ENCODE results near the gene ALK. TPM values are rescaled to one million over a fixed set of nuclear protein-coding genes. Genes with fewer than 3 reads are reported as not detected.

ALK gene
- total RNA-seq, 4 donors from 2014 or later = 0.06 to 4.1 TPM; not detected in 2

DNA sequence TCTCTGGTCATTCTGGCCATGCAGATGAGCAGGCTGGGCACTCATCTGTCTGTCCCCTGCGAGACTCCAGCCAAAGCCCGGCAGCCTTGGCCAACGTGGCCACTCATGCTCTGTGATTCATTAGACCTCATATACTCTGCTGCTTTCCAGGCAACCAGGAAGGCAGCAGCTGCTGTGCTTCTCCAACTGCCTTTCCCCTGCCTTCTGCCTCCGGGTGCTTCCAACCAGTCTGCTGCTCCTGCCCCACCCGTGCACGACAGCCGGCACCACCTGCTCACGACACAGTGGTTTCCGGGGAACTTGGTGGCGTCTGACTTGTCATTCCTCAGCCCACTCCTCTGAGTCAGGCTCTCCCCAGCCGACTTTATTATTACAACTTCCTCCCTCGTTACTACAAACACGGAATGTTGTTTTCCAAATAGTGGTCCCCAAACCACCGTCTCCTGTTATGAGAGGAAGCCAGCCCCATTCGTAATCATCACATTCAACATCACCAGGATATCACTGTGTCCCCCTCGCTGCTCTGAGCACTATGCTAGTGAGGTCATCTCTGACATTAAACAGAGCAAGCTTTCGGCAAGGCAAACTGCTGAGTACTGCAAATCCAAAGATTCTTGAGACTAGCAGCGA is 392.4 kb downstream of the ALK start:
- H3K9me3 ChIP-seq = no peaks in the 10 kb centered on the region
- no peak overlapping the region for H3K27ac ChIP-seq
- no peaks in the 10 kb centered on the region for H3K4me1 ChIP-seq
- H3K27me3 ChIP-seq = no peaks in the 10 kb centered on the region
- intact Hi-C loops (cut with DNase I; ENCODE audit: low total_unique reads) = no loop called here
- no peak for DNase-seq
- H3K4me3 ChIP-seq = no peak overlapping the region
- no peak for TF ChIP-seq POLR2A (IDR thresholded peaks at IDR 0.05)
- TF ChIP-seq, protein P1, sequence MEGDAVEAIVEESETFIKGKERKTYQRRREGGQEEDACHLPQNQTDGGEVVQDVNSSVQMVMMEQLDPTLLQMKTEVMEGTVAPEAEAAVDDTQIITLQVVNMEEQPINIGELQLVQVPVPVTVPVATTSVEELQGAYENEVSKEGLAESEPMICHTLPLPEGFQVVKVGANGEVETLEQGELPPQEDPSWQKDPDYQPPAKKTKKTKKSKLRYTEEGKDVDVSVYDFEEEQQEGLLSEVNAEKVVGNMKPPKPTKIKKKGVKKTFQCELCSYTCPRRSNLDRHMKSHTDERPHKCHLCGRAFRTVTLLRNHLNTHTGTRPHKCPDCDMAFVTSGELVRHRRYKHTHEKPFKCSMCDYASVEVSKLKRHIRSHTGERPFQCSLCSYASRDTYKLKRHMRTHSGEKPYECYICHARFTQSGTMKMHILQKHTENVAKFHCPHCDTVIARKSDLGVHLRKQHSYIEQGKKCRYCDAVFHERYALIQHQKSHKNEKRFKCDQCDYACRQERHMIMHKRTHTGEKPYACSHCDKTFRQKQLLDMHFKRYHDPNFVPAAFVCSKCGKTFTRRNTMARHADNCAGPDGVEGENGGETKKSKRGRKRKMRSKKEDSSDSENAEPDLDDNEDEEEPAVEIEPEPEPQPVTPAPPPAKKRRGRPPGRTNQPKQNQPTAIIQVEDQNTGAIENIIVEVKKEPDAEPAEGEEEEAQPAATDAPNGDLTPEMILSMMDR (IDR thresholded peaks at IDR 0.05) = no peak
- no peaks in the 10 kb centered on the region for H3K36me3 ChIP-seq

DNA sequence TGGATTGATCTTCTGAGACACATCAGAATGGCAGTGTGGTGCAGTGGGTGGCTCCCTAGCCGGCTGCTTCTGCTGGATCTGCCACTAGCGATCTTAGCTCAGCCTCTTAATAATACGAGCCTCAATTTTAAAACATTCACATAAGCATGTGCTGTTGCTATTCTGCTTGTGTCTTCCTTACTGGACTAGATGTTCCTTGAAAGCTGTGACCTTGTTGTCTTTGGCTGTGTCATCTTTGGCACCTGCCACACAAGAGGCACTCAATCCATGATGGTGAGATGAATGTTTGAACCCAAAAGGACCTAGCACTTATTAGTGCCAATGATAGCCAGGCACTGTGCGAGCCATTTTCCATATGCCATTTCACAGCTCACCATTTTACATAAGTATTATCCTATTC is 393.0 kb downstream of the ALK start:
- intact Hi-C loops (cut with DNase I; ENCODE audit: low total_unique reads) = no loop called here
- no peaks in the 10 kb centered on the region for H3K9me3 ChIP-seq

GRCh38 chr2:29527947-29528346 is 393.4 kb downstream of the ALK start:
- H3K4me1 ChIP-seq = no peaks in the 10 kb centered on the region
- DNase-seq = no peak

More for the DNA sequence above, 393.0 kb downstream of the ALK start:
- H3K4me3 ChIP-seq = no peak overlapping the region
- TF ChIP-seq POLR2A (IDR thresholded peaks at IDR 0.05) = no peak
- TF ChIP-seq, protein P1 (IDR thresholded peaks at IDR 0.05) = no peak
- no peaks in the 10 kb centered on the region for H3K36me3 ChIP-seq
- no peak overlapping the region for H3K27ac ChIP-seq
- no peaks in the 10 kb centered on the region for H3K27me3 ChIP-seq
- DNase-seq = no peak
- no peaks in the 10 kb centered on the region for H3K4me1 ChIP-seq

DNA sequence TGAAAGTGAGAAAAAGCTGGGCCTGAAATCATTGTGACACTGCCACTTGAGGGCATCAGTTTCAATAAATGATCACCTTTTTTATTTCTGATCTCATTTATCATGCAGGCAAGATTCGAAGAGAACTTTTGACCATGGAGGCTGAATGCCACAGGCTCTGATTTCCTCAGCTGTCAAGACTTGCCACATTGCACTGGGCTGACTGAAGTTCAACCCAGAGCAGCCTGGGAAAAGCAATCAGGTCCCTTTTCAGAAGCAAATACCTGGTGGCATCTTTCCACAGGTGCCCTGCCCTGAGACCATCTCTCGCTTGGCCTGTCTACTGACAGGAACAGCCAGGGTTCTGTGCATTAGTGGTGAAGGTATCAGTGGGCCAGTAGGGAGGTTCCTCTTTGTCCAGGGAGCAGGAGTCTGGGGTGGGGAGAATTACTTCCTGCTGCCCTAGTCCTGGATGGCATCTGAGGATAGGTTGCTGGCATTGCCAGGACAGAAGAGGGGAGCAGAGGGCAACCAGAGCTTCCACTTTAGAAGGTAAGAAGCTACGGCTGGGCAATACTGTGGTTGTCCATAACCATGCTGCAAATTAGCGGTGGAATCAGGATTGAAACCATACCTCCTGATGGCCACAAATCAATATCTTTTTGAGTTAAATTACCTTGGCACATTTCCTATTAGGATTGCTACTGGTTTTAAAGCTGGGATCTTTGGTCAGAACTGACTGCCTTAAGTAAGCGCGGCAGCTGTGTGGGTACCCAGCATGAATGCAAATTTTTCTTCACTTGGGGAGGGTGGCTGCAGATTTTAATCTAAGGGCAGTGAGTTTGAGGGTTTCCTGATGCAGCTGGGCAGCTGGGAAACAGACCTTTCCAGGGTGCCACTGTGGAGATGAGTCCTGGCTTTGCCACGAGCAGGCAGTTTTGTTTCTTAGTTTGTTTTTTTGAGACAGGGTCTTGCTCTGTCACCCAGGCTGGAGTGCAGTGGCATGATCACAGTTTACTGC is 394.5 kb downstream of the ALK start:
- Histone ChIP-seq H3K27me3 (no peaks in the 10 kb centered on the region), H3K4me1 (no peaks in the 10 kb centered on the region), H3K9me3 (no peaks in the 10 kb centered on the region), H3K27ac (no peak overlapping the region), H3K4me3 (no peak overlapping the region), H3K36me3 (no peaks in the 10 kb centered on the region)
- DNase-seq = no peak
- intact Hi-C loops (cut with DNase I; ENCODE audit: low total_unique reads) = no loop called here
- TF ChIP-seq, protein P1 (IDR thresholded peaks at IDR 0.05) = no peak
- no peak for TF ChIP-seq POLR2A (IDR thresholded peaks at IDR 0.05)

More at GRCh38 chr2:29527947-29528346, 393.4 kb downstream of the ALK start:
- H3K9me3 ChIP-seq = no peaks in the 10 kb centered on the region
- no peak overlapping the region for H3K27ac ChIP-seq
- H3K36me3 ChIP-seq = no peaks in the 10 kb centered on the region
- intact Hi-C loops (cut with DNase I; ENCODE audit: low total_unique reads) = no loop called here
- TF ChIP-seq POLR2A (IDR thresholded peaks at IDR 0.05) = no peak
- TF ChIP-seq, protein P1 (IDR thresholded peaks at IDR 0.05) = no peak
- no peaks in the 10 kb centered on the region for H3K27me3 ChIP-seq
- no peak overlapping the region for H3K4me3 ChIP-seq

DNA sequence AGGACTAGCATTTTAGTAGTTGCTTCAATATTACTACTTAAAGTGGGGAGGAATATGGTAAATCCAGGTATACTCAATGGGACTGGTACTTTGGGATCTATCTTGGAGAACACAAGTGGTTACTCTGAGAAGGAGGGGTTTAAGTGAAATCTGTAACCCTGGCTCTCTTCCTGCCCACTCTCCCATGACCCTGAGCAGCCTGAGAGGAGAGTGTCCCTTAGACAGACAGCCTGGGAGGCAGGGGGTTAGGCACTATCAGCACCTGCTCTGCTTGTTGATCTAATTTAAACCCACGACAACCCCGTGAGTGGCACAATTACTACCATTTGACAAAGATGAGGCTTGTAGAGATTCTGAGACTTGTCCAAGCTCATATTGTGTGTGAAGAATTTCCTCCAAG is 395.5 kb downstream of the ALK start:
- TF ChIP-seq POLR2A (IDR thresholded peaks at IDR 0.05) = no peak
- TF ChIP-seq, protein P1 (IDR thresholded peaks at IDR 0.05) = no peak
- Histone ChIP-seq H3K4me3 (no peak overlapping the region), H3K4me1 (no peaks in the 10 kb centered on the region), H3K9me3 (no peaks in the 10 kb centered on the region), H3K36me3 (no peaks in the 10 kb centered on the region), H3K27me3 (no peaks in the 10 kb centered on the region), H3K27ac (no peak overlapping the region)
- no peak for DNase-seq
- intact Hi-C loops (cut with DNase I; ENCODE audit: low total_unique reads) = no loop called here
